Measurements from ENCODE around the gene ABT1. TPM values are rescaled to one million over a fixed set of nuclear protein-coding genes. Genes with fewer than 3 reads are reported as not detected.

Gene ABT1
- total RNA-seq, 1 donor from 2014 or later = 26.3 TPM

- peak; percentile 80 for DNase-seq (ENCODE audit: low read depth, low spot score)
- Mint-ChIP-seq H3K9me3 (no peaks in the 10 kb centered on the region), H3K27ac (ENCODE audit: unreplicated experiment) (no peak overlapping the region), H3K36me3 (ENCODE audit: low read depth) (peaks cover 6% of the 10 kb centered on the region), H3K27me3 (ENCODE audit: low read depth) (peaks cover 22% of the 10 kb centered on the region), H3K4me1 (peaks cover 20% of the 10 kb centered on the region), H3K4me3 (no peak overlapping the region)
- TF ChIP-seq CTCF (conservative IDR thresholded peaks at IDR 0.05) = no peak
These were observed 43.5 kb upstream of the ABT1 start for GRCh38 chr6:26553264-26553634.

GRCh38 chr6:26553635-26554446 lies 42.9 kb upstream of the ABT1 start:
- no peaks in the 10 kb centered on the region for H3K9me3 Mint-ChIP-seq
- DNase-seq (ENCODE audit: low read depth, low spot score) = peak; percentile 76
- peaks cover 20% of the 10 kb centered on the region for H3K4me1 Mint-ChIP-seq
- H3K27me3 Mint-ChIP-seq (ENCODE audit: low read depth) = peaks cover 22% of the 10 kb centered on the region
- TF ChIP-seq CTCF (conservative IDR thresholded peaks at IDR 0.05) = no peak
- H3K4me3 Mint-ChIP-seq = no peak overlapping the region
- H3K36me3 Mint-ChIP-seq (ENCODE audit: low read depth) = peaks cover 6% of the 10 kb centered on the region
- no peak overlapping the region for H3K27ac Mint-ChIP-seq (ENCODE audit: unreplicated experiment)

- Mint-ChIP-seq H3K36me3 (ENCODE audit: low read depth) (peaks cover 6% of the 10 kb centered on the region), H3K9me3 (no peaks in the 10 kb centered on the region), H3K27ac (ENCODE audit: unreplicated experiment) (no peak overlapping the region), H3K27me3 (ENCODE audit: low read depth) (peaks cover 22% of the 10 kb centered on the region), H3K4me1 (peaks cover 20% of the 10 kb centered on the region), H3K4me3 (no peak overlapping the region)
- no peak for TF ChIP-seq CTCF (conservative IDR thresholded peaks at IDR 0.05)
- no peak for DNase-seq (ENCODE audit: low read depth, low spot score)
These were observed 42.4 kb upstream of the ABT1 start for GRCh38 chr6:26554447-26554696.

DNA sequence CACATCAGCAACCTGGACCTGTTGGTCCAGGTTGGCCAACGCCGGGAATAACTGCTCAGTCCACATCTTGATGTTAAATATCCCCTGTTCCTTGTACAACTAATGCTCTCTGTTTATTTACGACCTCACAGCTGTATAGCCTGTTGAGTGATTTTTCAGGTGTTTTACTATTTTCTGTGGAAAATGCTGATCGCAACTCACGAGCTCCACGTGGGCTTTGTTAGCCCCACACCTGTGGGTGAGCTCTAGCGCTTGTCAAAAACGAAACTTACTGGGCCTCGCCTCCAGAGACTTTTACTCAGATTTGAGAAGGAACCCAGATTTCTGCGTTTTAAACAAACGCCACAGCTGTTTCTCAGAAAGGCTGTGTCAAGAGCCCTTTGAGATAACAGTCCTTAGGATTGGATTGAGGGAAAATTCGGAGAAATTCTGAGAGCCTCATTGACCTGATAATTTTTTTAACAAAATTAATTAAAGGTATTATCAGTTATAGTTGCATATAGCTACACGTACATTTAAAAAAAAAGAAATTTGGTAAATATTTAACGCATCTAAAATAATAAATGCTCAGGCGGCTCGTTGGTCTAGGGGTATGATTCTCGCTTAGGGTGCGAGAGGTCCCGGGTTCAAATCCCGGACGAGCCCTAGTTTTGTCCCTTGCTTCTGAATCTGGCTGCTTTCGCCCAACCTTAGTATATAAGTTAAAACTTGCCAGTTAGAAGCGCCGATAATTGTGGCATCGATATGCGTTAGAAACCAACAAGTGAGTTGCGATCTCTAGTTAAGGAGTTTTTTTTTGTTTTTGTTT lies 41.9 kb upstream of the ABT1 start:
- no peak overlapping the region for H3K4me3 Mint-ChIP-seq
- no peak overlapping the region for H3K27ac Mint-ChIP-seq (ENCODE audit: unreplicated experiment)
- DNase-seq (ENCODE audit: low read depth, low spot score) = peak; percentile 57
- no peak for TF ChIP-seq CTCF (conservative IDR thresholded peaks at IDR 0.05)
- peaks cover 22% of the 10 kb centered on the region for H3K27me3 Mint-ChIP-seq (ENCODE audit: low read depth)
- H3K36me3 Mint-ChIP-seq (ENCODE audit: low read depth) = peaks cover 6% of the 10 kb centered on the region
- H3K4me1 Mint-ChIP-seq = peaks cover 20% of the 10 kb centered on the region
- no peaks in the 10 kb centered on the region for H3K9me3 Mint-ChIP-seq

DNA sequence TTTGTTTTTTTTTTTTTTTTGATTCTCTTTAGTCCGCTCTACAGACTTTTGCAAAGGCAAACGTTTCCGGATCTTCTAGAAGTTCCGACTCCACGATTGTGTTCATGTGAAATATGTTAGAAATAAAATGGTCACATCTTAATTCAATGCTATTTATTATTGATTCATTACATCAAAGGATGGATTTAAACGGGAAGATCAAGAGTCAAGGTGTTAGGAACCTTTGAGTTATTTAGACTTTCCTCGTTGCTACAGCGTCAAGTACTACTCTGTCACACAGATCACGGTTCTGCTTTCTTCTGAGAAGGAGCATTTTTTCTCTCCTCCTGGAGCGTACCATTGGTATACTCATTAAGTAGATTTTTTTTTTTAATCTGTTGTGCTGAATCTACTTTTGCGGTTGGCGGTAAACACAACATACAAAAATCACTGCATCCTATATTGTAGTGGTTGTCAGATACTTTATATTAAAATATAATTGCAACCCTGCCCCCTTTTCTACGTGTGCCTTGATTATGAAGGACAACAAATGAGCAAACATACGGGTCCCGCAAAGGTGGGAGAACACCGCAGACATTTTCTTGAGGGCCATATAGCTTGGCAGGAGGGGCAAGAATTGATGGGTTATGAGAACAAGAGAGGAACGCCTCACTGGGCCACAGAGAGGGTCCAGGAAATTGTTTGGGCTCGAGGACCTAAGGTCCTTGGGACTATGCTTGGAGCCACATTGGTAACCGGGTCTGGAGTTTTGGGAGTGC lies 41.1 kb upstream of the ABT1 start:
- peaks cover 14% of the 10 kb centered on the region for H3K4me1 Mint-ChIP-seq
- H3K27me3 Mint-ChIP-seq (ENCODE audit: low read depth) = peaks cover 21% of the 10 kb centered on the region
- H3K4me3 Mint-ChIP-seq = no peak overlapping the region
- H3K27ac Mint-ChIP-seq (ENCODE audit: unreplicated experiment) = peak overlapping the region; percentile 36
- TF ChIP-seq CTCF (conservative IDR thresholded peaks at IDR 0.05) = no peak
- no peak for DNase-seq (ENCODE audit: low read depth, low spot score)
- H3K9me3 Mint-ChIP-seq = no peaks in the 10 kb centered on the region
- H3K36me3 Mint-ChIP-seq (ENCODE audit: low read depth) = peaks cover 6% of the 10 kb centered on the region
